ENCODE results near the gene A2ML1. TPM values are rescaled to one million over a fixed set of nuclear protein-coding genes. Genes with fewer than 3 reads are reported as not detected.

A2ML1 gene
- total RNA-seq, 4 donors from 2014 or later: 0.11 to 1.2 TPM; not detected in 2

GRCh38 chr12:8922544-8922943 lies 100.1 kb downstream of the A2ML1 start:
- no peak for DNase-seq (ENCODE audit: extremely low spot score)
- WGBS: 94% methylated on average over 5 of the region's 5 CpGs
- TF ChIP-seq POLR2A (IDR thresholded peaks at IDR 0.05; ENCODE audit: low read depth): no peak
- no peak for TF ChIP-seq CTCF (IDR thresholded peaks at IDR 0.05)
- no peak for TF ChIP-seq EP300 (IDR thresholded peaks at IDR 0.05)
- TF ChIP-seq POLR2AphosphoS5 (IDR thresholded peaks at IDR 0.05): no peak

More at GRCh38 chr12:8922544-8922943, 100.1 kb downstream of the A2ML1 start:
- Histone ChIP-seq H3K4me3 (no peak overlapping the region), H3K9me3 (no peaks in the 10 kb centered on the region), H3K4me1 (peaks cover 0 to under 1% (median 0%) of the 10 kb centered on the region in 4 donors), H3K27ac (replicated peaks in 1 of 4) (no peak overlapping the region), H3K36me3 (peaks cover 20 to 77% (median 67%) of the 10 kb centered on the region in 4 donors), H3K27me3 (no peaks in the 10 kb centered on the region)
- intact Hi-C loops (cut with DNase I): no loop called here

Other genes with a start within 250 kb of the A2ML1 start
- gene AICDA, start 209.8 kb upstream of the A2ML1 start, total RNA-seq: not detected
- 100 to 1,000 TPM in 3 of 4 donors, 10 to 100 TPM in 1; 94.7 to 252 (median 177) TPM for gene MFAP5, start 159.8 kb upstream of the A2ML1 start, total RNA-seq
- gene RIMKLB, start 124.6 kb upstream of the A2ML1 start, total RNA-seq: 10 to 100 TPM; 26.6 to 34.5 (median 29.2) TPM
- 10 to 100 TPM; 33.2 to 51.6 (median 43.7) TPM for gene PHC1, start 91.9 kb downstream of the A2ML1 start, total RNA-seq
- gene M6PR, start 127.0 kb downstream of the A2ML1 start, total RNA-seq: 10 to 100 TPM; 72.0 to 96.3 (median 88.5) TPM
- gene KLRG1, start 166.9 kb downstream of the A2ML1 start, total RNA-seq: 1 to 10 TPM; 1.5 to 2.2 (median 1.8) TPM